Astrocyte (in vitro differentiated cells and primary cell): Measurements from ENCODE around the gene E4F1.

Source experiments
- EZH2 ChIP-seq: IDR thresholded peaks from 2 replicates; pipeline ENCODE4 v1.6.1; 2012; ENCODE audit warnings: mild to moderate bottlenecking, low read length, inconsistent platforms; ENCODE audit not compliant: insufficient read depth
- TF ChIP-seq, protein P1 (sequence below): IDR thresholded peaks from 2 replicates; pipeline ENCODE4 v1.5.1; 2011; ENCODE audit warnings: low read depth, mild to moderate bottlenecking, inconsistent platforms, low read length, moderate library complexity; ENCODE audit not compliant: insufficient read depth

DNA sequence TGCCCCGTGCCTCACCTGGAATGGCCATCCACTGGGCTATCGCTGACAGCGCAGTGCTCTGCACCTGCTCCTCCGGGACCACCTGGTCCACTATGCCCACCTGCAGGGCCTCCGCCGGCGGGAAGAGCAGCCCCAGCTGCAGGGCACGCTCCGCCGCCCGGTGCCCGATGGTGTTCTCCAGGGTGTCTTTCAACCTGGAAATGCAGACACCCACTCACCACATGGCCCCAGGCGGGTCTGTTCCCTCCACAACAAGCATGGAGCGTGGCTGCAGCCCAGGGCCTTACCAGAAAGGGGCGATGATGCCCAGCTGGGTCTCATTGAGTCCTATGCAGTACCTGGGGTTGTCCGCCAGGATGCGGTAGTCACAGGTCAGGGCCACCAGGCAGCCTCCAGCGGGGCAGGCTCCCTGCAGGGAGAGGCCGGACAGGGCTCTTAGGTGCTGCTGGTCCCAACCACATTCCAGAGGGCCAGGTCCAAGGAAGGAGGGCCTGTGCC is 19.7 kb downstream of the E4F1 start:
- TF ChIP-seq, protein P1, sequence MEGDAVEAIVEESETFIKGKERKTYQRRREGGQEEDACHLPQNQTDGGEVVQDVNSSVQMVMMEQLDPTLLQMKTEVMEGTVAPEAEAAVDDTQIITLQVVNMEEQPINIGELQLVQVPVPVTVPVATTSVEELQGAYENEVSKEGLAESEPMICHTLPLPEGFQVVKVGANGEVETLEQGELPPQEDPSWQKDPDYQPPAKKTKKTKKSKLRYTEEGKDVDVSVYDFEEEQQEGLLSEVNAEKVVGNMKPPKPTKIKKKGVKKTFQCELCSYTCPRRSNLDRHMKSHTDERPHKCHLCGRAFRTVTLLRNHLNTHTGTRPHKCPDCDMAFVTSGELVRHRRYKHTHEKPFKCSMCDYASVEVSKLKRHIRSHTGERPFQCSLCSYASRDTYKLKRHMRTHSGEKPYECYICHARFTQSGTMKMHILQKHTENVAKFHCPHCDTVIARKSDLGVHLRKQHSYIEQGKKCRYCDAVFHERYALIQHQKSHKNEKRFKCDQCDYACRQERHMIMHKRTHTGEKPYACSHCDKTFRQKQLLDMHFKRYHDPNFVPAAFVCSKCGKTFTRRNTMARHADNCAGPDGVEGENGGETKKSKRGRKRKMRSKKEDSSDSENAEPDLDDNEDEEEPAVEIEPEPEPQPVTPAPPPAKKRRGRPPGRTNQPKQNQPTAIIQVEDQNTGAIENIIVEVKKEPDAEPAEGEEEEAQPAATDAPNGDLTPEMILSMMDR = no peak
- no peak for TF ChIP-seq EZH2
